A549 treated with AZD9567 at 1 μM for 4 hours (cell line): ENCODE results near the gene SMR3B. TPM values are rescaled to one million over a fixed set of nuclear protein-coding genes. Genes with fewer than 3 reads are reported as not detected.

Experiments
- total RNA-seq: library from RNA; stranded (reverse); fragments of 200-300 nt; extraction: Qiagen RNA extraction; gene quantifications from 5 replicates; pipeline ENCODE4 v1.2.3, GENCODE V29; 2022; ENCODE audit not compliant: insufficient read depth

The SMR3B gene
- not detected in 5 replicates for total RNA-seq

GRCh38 chr4:70382691-70383181 is at the start of gene SMR3B:
Gene SMR3B (plus strand): TSS chr4:70383131. CDS start chr4:70384511, 1,380 bp downstream.

GRCh38 chr4:70334681-70335080 is 48.2 kb upstream of the SMR3B start, which contains the start of gene CABS1:
Gene CABS1 (plus strand): TSS chr4:70334981. CDS start chr4:70335040, 59 bp downstream.

DNA sequence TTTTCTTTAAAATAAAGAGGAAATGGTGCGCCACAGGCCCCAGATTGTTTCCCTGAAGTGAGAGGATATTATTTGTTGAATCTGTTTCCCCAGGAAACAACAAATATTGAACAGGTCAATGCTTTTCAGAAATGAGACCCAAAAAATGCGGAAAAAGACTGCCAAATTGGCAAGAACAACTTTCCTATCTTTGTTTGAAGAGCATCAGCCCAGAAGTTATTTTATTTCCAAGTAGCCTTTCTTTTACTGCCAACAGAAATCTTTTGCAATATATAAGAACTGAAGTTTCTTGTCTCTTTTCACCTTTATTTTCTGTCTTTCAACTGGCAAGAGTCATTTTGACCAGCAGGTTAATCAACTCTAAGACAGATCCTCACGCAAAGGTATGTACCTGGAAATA is 22.5 kb upstream of the SMR3B start, which contains the start of gene SMR3A:
Gene SMR3A (plus strand): TSS at position 301 of the 400 bp plus-strand sequence. CDS start 1,356 bp downstream, outside the sequence.

GRCh38 chr4:70397580-70397979 is 14.6 kb downstream of the SMR3B start, which contains the start of gene OPRPN:
Gene OPRPN (plus strand): TSS chr4:70397940. CDS start chr4:70399286, 1,346 bp downstream.

Other genes with a start within 250 kb of the SMR3B start
- not detected in 5 replicates for gene PRR27, start 228.9 kb upstream of the SMR3B start, total RNA-seq
- gene ODAM, start 187.4 kb upstream of the SMR3B start, total RNA-seq = not detected in 5 replicates
- not detected in 5 replicates for gene FDCSP, start 157.0 kb upstream of the SMR3B start, total RNA-seq
- gene CSN3, start 140.5 kb upstream of the SMR3B start, total RNA-seq = not detected in 5 replicates
- not detected in 5 replicates for gene CABS1, start 48.1 kb upstream of the SMR3B start, total RNA-seq
- not detected in 5 replicates for gene SMR3A, start 22.4 kb upstream of the SMR3B start, total RNA-seq
- not detected in 5 replicates for gene OPRPN, start 14.8 kb downstream of the SMR3B start, total RNA-seq
- not detected in 5 replicates for gene MUC7, start 89.1 kb downstream of the SMR3B start, total RNA-seq
- gene AMTN, start 135.4 kb downstream of the SMR3B start, total RNA-seq = 0.08 TPM in 1 of 5 replicates, not detected in the others
- gene AMBN, start 209.1 kb downstream of the SMR3B start, total RNA-seq = not detected in 5 replicates
- not detected in 5 replicates for gene ENAM, start 245.6 kb downstream of the SMR3B start, total RNA-seq